ENCODE data around the gene DIDO1. TPM values are rescaled to one million over a fixed set of nuclear protein-coding genes. Genes with fewer than 3 reads are reported as not detected.
A peak's percentile ranks its signal among the peaks of the same experiment; 100 is the strongest.

DIDO1 gene
- total and polyA plus RNA-seq, 2 of the 13 experiments (the other 11 are each of a cell fraction or from before 2014, with no cell fraction given), result 75.0 to 75.1 TPM

DNA sequence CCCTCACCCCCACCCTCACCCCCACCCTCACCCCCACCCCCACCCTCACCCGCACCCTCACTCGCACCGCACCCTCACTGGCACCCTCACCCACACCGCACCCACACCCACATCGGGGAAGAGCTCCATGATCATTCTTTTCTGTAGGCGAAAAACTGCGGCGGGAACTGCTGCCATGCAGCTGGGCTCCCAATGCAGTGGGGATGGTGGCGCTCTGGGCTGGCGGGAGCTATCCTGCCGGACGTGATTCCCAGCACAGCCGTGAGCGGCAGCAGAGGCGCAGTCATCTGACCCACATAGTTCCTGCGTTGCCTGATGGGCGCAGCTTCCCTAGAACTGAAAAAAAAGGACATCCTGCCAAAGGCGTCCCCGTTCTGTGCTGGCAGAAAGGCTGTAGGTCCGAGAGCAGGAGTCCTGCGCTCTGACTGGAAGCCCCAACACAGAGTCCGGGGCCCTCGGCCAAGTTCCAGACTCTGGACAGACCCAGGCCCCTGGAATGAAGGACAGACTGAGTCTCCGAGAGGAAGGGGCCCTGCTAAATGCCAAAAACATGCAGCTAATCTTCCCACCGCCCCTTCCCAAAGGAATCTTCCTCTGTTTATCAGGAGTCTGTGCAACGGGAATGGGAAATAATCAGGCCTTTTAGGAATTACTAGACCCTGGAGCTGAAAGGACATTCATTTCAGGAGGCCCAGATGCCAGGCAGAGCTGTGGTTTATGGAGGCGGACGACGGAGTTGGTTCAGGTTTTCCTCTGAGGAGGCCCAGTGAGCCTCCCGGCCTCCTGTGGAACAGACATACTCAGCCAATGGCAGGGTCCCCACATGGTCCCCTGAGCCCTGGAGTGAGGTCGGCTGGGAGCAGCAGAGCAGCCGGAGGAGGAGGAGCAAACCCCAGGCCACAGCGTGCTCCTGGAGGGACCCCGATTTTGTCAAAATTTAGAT, 50.6 kb downstream of the DIDO1 start (continued):
- TF ChIP-seq, protein P1, sequence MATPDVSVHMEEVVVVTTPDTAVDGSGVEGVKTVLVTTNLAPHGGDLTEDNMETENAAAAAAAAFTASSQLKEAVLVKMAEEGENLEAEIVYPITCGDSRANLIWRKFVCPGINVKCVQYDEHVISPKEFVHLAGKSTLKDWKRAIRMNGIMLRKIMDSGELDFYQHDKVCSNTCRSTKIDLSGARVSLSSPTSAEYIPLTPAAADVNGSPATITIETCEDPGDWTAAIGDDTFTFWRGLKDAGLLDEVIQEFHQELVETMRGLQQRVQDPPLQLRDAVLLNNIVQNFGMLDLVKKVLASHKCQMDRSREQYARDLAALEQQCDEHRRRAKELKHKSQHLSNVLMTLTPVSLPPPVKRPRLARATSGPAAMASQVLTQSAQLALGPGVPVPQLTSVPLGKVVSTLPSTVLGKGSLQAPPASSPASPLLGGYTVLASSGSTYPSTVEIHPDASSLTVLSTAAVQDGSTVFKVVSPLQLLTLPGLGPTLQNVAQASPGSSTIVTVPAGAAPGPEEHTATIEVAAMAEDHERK (CRISPR knock-in tag; IDR thresholded peaks at IDR 0.05; ENCODE audit: low read depth), result no peak
- TF ChIP-seq ZNF446 (CRISPR knock-in tag; IDR thresholded peaks at IDR 0.05) (no peak), SOX6 (IDR thresholded peaks at IDR 0.05) (no peak), SOX6 (CRISPR knock-in tag; IDR thresholded peaks at IDR 0.05) (peak; percentile 33), CBX2 (IDR thresholded peaks at IDR 0.05; ENCODE audit: low read depth, low read length) (no peak), CBX2 (CRISPR knock-in tag; IDR thresholded peaks at IDR 0.05; ENCODE audit: low read depth) (no peak), TAF15 (IDR thresholded peaks at IDR 0.05; ENCODE audit: low read depth, low read length, poor library complexity, severe bottlenecking) (no peak), ZNF562 (CRISPR knock-in tag; IDR thresholded peaks at IDR 0.05; ENCODE audit: borderline replicate concordance) (no peak), CHD4 (IDR thresholded peaks at IDR 0.05; ENCODE audit: borderline replicate concordance, low read length) (0 out of 2 replicates have a peak, but pooled peaks have one; percentile 28)
- TF ChIP-seq, protein P2, sequence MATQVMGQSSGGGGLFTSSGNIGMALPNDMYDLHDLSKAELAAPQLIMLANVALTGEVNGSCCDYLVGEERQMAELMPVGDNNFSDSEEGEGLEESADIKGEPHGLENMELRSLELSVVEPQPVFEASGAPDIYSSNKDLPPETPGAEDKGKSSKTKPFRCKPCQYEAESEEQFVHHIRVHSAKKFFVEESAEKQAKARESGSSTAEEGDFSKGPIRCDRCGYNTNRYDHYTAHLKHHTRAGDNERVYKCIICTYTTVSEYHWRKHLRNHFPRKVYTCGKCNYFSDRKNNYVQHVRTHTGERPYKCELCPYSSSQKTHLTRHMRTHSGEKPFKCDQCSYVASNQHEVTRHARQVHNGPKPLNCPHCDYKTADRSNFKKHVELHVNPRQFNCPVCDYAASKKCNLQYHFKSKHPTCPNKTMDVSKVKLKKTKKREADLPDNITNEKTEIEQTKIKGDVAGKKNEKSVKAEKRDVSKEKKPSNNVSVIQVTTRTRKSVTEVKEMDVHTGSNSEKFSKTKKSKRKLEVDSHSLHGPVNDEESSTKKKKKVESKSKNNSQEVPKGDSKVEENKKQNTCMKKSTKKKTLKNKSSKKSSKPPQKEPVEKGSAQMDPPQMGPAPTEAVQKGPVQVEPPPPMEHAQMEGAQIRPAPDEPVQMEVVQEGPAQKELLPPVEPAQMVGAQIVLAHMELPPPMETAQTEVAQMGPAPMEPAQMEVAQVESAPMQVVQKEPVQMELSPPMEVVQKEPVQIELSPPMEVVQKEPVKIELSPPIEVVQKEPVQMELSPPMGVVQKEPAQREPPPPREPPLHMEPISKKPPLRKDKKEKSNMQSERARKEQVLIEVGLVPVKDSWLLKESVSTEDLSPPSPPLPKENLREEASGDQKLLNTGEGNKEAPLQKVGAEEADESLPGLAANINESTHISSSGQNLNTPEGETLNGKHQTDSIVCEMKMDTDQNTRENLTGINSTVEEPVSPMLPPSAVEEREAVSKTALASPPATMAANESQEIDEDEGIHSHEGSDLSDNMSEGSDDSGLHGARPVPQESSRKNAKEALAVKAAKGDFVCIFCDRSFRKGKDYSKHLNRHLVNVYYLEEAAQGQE (IDR thresholded peaks at IDR 0.05; ENCODE audit: borderline replicate concordance in 1 of 2, low read depth in 1 of 2, low read length in 2 of 2), result no peak
- TF ChIP-seq, protein P3, sequence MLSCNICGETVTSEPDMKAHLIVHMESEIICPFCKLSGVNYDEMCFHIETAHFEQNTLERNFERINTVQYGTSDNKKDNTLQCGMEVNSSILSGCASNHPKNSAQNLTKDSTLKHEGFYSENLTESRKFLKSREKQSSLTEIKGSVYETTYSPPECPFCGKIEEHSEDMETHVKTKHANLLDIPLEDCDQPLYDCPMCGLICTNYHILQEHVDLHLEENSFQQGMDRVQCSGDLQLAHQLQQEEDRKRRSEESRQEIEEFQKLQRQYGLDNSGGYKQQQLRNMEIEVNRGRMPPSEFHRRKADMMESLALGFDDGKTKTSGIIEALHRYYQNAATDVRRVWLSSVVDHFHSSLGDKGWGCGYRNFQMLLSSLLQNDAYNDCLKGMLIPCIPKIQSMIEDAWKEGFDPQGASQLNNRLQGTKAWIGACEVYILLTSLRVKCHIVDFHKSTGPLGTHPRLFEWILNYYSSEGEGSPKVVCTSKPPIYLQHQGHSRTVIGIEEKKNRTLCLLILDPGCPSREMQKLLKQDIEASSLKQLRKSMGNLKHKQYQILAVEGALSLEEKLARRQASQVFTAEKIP (CRISPR knock-in tag; IDR thresholded peaks at IDR 0.05; ENCODE audit: borderline replicate concordance), result no peak
- TF ChIP-seq, protein P4, sequence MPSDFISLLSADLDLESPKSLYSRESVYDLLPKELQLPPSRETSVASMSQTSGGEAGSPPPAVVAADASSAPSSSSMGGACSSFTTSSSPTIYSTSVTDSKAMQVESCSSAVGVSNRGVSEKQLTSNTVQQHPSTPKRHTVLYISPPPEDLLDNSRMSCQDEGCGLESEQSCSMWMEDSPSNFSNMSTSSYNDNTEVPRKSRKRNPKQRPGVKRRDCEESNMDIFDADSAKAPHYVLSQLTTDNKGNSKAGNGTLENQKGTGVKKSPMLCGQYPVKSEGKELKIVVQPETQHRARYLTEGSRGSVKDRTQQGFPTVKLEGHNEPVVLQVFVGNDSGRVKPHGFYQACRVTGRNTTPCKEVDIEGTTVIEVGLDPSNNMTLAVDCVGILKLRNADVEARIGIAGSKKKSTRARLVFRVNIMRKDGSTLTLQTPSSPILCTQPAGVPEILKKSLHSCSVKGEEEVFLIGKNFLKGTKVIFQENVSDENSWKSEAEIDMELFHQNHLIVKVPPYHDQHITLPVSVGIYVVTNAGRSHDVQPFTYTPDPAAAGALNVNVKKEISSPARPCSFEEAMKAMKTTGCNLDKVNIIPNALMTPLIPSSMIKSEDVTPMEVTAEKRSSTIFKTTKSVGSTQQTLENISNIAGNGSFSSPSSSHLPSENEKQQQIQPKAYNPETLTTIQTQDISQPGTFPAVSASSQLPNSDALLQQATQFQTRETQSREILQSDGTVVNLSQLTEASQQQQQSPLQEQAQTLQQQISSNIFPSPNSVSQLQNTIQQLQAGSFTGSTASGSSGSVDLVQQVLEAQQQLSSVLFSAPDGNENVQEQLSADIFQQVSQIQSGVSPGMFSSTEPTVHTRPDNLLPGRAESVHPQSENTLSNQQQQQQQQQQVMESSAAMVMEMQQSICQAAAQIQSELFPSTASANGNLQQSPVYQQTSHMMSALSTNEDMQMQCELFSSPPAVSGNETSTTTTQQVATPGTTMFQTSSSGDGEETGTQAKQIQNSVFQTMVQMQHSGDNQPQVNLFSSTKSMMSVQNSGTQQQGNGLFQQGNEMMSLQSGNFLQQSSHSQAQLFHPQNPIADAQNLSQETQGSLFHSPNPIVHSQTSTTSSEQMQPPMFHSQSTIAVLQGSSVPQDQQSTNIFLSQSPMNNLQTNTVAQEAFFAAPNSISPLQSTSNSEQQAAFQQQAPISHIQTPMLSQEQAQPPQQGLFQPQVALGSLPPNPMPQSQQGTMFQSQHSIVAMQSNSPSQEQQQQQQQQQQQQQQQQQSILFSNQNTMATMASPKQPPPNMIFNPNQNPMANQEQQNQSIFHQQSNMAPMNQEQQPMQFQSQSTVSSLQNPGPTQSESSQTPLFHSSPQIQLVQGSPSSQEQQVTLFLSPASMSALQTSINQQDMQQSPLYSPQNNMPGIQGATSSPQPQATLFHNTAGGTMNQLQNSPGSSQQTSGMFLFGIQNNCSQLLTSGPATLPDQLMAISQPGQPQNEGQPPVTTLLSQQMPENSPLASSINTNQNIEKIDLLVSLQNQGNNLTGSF (CRISPR knock-in tag; IDR thresholded peaks at IDR 0.05), result no peak

Data from HepG2 (cell line).